K562 (cell line): ENCODE results near the gene VTCN1. TPM values are rescaled to one million over a fixed set of nuclear protein-coding genes. Genes with fewer than 3 reads are reported as not detected.

Experiments used
- ARID1B ChIP-seq: fragments of 450-650 bp; IDR thresholded peaks from 2 replicates; pipeline ENCODE4 v1.6.1; 2016; ENCODE audit warnings: antibody characterized with exemption, mild to moderate bottlenecking, inconsistent platforms
- BACH1 ChIP-seq: fragments of 200-800 bp; sonication (Bioruptor generic); IDR thresholded peaks from 2 replicates; pipeline ENCODE4 v1.6.1; 2016; ENCODE audit warnings: missing genetic modification characterization, missing compliant biosample characterization
- BCOR ChIP-seq: fragments of 450-650 bp; IDR thresholded peaks from 2 replicates; pipeline ENCODE4 v1.6.1; 2016
- CBFA2T3 ChIP-seq: fragments of 450-650 bp; IDR thresholded peaks from 2 replicates; pipeline ENCODE4 v1.6.1; 2017
- KAT7 ChIP-seq: sonication (generic); formaldehyde crosslinking; IDR thresholded peaks from 2 replicates; pipeline ENCODE4 v1.8.0; 2022; ENCODE audit warnings: missing genetic modification reagents, mild to moderate bottlenecking, borderline replicate concordance
- MAFK ChIP-seq: IDR thresholded peaks from 2 replicates; pipeline ENCODE4 v1.6.1; 2011; ENCODE audit warnings: low read length, improper control_type of control experiment
- MYNN ChIP-seq, 2 experiments: sonication (generic); formaldehyde crosslinking in 1 of 2; IDR thresholded peaks; 2 replicates each; pipeline versions ENCODE4 v1.5.0 to v1.6.1; 2016 to 2020; ENCODE audit warnings: antibody characterized with exemption in 1 of 2, missing genetic modification reagents in 1 of 2
- PRPF4 ChIP-seq: fragments of 200-400 bp; formaldehyde crosslinking; IDR thresholded peaks from one replicate; pipeline ENCODE4 v1.6.1; 2017; ENCODE audit warnings: low read length, low read depth, mild to moderate bottlenecking; ENCODE audit not compliant: insufficient read depth, poor library complexity, severe bottlenecking
- RFX5 ChIP-seq: IDR thresholded peaks from 2 replicates; pipeline ENCODE4 v1.6.1; 2011; ENCODE audit warnings: low read depth, mild to moderate bottlenecking, improper control_type of control experiment, low read length
- RFX7 ChIP-seq: fragments of 250-450 bp; sonication (Bioruptor Pico); IDR thresholded peaks from 2 replicates; pipeline ENCODE4 v1.5.1; 2021; ENCODE audit warnings: mild to moderate bottlenecking
- TAF1 ChIP-seq: IDR thresholded peaks from 2 replicates; pipeline ENCODE4 v1.6.1; 2011; ENCODE audit warnings: mild to moderate bottlenecking, low read length, moderate library complexity; ENCODE audit not compliant: insufficient read depth, control insufficient read depth, severe bottlenecking; ENCODE audit errors: extremely low read depth
- TCF3 ChIP-seq: sonication (generic); formaldehyde crosslinking; IDR thresholded peaks from 2 replicates; pipeline ENCODE4 v1.4.0; 2020; ENCODE audit warnings: mild to moderate bottlenecking, missing genetic modification reagents
- TEAD4 ChIP-seq, 2 experiments: sonication (generic) in 1 of 2; formaldehyde crosslinking in 1 of 2; IDR thresholded peaks; 2 replicates each; pipeline versions ENCODE4 v1.6.1 to v1.8.0; 2012 to 2022; ENCODE audit warnings: borderline replicate concordance in 1 of 2, inconsistent platforms in 1 of 2, low read length in 1 of 2, mild to moderate bottlenecking in 1 of 2, missing genetic modification reagents in 1 of 2
- TFAM ChIP-seq: fragments of 250-450 bp; sonication (Bioruptor Pico); conservative IDR thresholded peaks from 2 replicates; pipeline ENCODE4 v1.5.0; 2021; ENCODE audit warnings: mild to moderate bottlenecking, moderate library complexity
- ZBTB12 ChIP-seq: fragments of 250-450 bp; sonication (Bioruptor Pico); IDR thresholded peaks from 2 replicates; pipeline ENCODE4 v1.4.0; 2020
- ZBTB26 ChIP-seq: fragments of 450-650 bp; formaldehyde crosslinking; IDR thresholded peaks from 2 replicates; pipeline ENCODE4 v1.4.0; 2022; ENCODE audit warnings: missing genetic modification characterization
- ZC3H4 ChIP-seq: sonication (generic); formaldehyde crosslinking; IDR thresholded peaks from 2 replicates; pipeline ENCODE4 v1.9.0; 2021; ENCODE audit warnings: missing genetic modification reagents, borderline replicate concordance
- ZNF253 ChIP-seq: fragments of 250-450 bp; sonication (Bioruptor Pico); conservative IDR thresholded peaks from 2 replicates; pipeline ENCODE4 v1.6.1; 2021; ENCODE audit warnings: mild to moderate bottlenecking
- ZNF75A ChIP-seq: fragments of 450-650 bp; formaldehyde crosslinking; IDR thresholded peaks from 2 replicates; pipeline ENCODE4 v1.4.0; 2020; ENCODE audit warnings: mild to moderate bottlenecking
- ZNF79 ChIP-seq: fragments of 250-450 bp; sonication (Bioruptor Pico); IDR thresholded peaks from 2 replicates; pipeline ENCODE4 v1.4.0; 2020; ENCODE audit warnings: low read depth, mild to moderate bottlenecking, moderate library complexity
- polyA plus RNA-seq, 8 experiments: library from polyadenylated mRNA; depleted of rRNA in 4 of 8; stranded (reverse) in 5 of 8; unstranded in 3 of 8; fragments of >200 nt; fragmentation: Nextera tagmentation in 2 of 8; fragmentation: Illumina TruSeq in 1 of 8; extraction: Ambion mirVana in 2 of 8; extraction: Trizol in 1 of 8; gene quantifications; 2 replicates each; pipeline versions ENCODE4 v1.2.1 to v1.2.3, GENCODE V29; 2011 to 2014; ENCODE audit warnings: inconsistent platforms in 1 of 8, missing spikeins in 1 of 8
- total RNA-seq, 7 experiments: library from RNA; depleted of rRNA in 6 of 7; stranded (reverse); fragments of >200 nt in 6 of 7; fragmentation: Illumina TruSeq in 2 of 7; extraction: Trizol in 2 of 7; gene quantifications; 2 replicates each; pipeline versions ENCODE4 v1.2.1 to v1.2.3, GENCODE V29; 2011 to 2021; ENCODE audit warnings: low replicate concordance in 1 of 7
- TF ChIP-seq, protein P1 (sequence below): fragments of 450-650 bp; IDR thresholded peaks from 2 replicates; pipeline ENCODE4 v1.6.1; 2016; ENCODE audit warnings: antibody characterized with exemption
- TF ChIP-seq, protein P2 (sequence below): sonication (generic); formaldehyde crosslinking; IDR thresholded peaks from 2 replicates; pipeline ENCODE4 v1.8.0; 2022; ENCODE audit warnings: missing genetic modification reagents, mild to moderate bottlenecking, borderline replicate concordance
- TF ChIP-seq, protein P3 (sequence below), 2 experiments: fragments of 450-650 bp; IDR thresholded peaks; 2 replicates each; pipeline ENCODE4 v1.6.1; 2016

The VTCN1 gene
- total and polyA plus RNA-seq, 9 of the 15 experiments (the other 6 are each of a cell fraction or from before 2014, with no cell fraction given), result not detected

- TF ChIP-seq ZNF253 (CRISPR knock-in tag) (no peak), ZBTB12 (CRISPR knock-in tag) (no peak), KAT7 (CRISPR knock-in tag) (no peak), ARID1B (peak; percentile 61; the same call in 1 of the 2 replicates), ZBTB26 (CRISPR knock-in tag) (no peak), MAFK (peak; percentile 58; the same call in 1 of the 2 replicates), TCF3 (peak; percentile 55), BACH1 (tag) (0 out of 2 replicates have a peak, but pooled peaks have one; percentile 56), TFAM (CRISPR knock-in tag) (no peak), CBFA2T3 (peak; percentile 69), RFX7 (CRISPR knock-in tag) (no peak), RFX5 (no peak), TAF1 (no peak), ZNF75A (CRISPR knock-in tag) (no peak), ZC3H4 (CRISPR knock-in tag) (no peak), ZNF79 (CRISPR knock-in tag) (no peak), TEAD4 (IDR thresholded peaks at IDR 0.05; ENCODE audit: low read length) (peak; percentile 48), TEAD4 (CRISPR knock-in tag; IDR thresholded peaks at IDR 0.05; ENCODE audit: borderline replicate concordance) (no peak), PRPF4 (no peak), BCOR (no peak), MYNN (IDR thresholded peaks at IDR 0.05) (no peak), MYNN (CRISPR knock-in tag; IDR thresholded peaks at IDR 0.05) (no peak)
- TF ChIP-seq, protein P1, sequence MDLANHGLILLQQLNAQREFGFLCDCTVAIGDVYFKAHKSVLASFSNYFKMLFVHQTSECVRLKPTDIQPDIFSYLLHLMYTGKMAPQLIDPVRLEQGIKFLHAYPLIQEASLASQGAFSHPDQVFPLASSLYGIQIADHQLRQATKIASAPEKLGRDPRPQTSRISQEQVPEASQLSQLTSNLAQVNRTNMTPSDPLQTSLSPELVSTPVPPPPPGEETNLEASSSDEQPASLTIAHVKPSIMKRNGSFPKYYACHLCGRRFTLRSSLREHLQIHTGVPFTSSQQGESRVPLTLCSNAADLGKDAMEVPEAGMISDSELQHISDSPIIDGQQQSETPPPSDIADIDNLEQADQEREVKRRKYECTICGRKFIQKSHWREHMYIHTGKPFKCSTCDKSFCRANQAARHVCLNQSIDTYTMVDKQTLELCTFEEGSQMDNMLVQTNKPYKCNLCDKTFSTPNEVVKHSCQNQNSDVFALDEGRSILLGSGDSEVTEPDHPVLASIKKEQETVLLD, result no peak
- TF ChIP-seq, protein P2, sequence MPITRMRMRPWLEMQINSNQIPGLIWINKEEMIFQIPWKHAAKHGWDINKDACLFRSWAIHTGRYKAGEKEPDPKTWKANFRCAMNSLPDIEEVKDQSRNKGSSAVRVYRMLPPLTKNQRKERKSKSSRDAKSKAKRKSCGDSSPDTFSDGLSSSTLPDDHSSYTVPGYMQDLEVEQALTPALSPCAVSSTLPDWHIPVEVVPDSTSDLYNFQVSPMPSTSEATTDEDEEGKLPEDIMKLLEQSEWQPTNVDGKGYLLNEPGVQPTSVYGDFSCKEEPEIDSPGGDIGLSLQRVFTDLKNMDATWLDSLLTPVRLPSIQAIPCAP (CRISPR knock-in tag), result no peak
- TF ChIP-seq, protein P3, sequence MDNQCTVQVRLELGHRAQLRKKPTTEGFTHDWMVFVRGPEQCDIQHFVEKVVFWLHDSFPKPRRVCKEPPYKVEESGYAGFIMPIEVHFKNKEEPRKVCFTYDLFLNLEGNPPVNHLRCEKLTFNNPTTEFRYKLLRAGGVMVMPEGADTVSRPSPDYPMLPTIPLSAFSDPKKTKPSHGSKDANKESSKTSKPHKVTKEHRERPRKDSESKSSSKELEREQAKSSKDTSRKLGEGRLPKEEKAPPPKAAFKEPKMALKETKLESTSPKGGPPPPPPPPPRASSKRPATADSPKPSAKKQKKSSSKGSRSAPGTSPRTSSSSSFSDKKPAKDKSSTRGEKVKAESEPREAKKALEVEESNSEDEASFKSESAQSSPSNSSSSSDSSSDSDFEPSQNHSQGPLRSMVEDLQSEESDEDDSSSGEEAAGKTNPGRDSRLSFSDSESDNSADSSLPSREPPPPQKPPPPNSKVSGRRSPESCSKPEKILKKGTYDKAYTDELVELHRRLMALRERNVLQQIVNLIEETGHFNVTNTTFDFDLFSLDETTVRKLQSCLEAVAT (IDR thresholded peaks at IDR 0.05), result no peak
Measured at GRCh38 chr1:117127795-117128194, 82.9 kb downstream of the VTCN1 start (continued).
